ENCODE data around the gene ROGDI. TPM values are rescaled to one million over a fixed set of nuclear protein-coding genes. Genes with fewer than 3 reads are reported as not detected.

Gene ROGDI
- total RNA-seq, 1 experiment from 2014 or later, result 32.1 TPM

DNA sequence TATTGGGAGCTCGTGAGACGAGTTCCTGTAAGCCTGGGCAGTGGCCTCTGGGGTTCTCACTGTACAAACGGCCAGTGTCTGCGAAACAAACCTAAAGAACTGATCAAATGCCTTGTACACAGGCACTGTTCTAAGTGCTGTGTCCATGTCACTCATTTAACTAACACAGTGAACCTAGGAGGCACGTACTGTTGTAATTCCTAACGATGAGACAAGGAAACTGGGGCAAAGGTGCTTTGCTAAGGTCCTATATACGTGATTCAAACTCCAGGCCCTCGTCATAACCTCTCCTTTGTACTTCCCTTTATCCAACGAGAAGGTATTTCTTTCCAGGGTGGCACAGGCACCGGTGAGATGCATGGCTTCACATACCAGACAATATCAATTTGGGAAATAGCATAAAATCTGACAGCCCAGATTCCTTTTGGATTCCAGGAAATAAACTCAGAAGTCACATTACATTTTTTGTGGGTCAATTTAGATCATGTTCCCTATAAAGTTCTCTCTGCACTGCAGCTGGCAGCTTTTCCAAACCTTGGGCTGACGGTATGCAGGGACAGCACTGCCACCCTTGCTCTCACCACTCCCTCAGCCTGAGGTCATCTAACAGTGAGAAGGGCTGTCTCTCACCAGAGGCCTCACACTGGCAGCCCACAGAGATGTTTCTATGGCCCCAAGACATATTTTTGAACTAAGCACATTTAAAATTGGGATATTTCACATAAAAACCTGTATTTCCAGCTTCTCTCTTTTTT lies 26.3 kb upstream of the ROGDI start:
- no peak for ATAC-seq
- Mint-ChIP-seq H3K4me1 (no peaks in the 10 kb centered on the region), H3K27ac (no peak overlapping the region), H3K9me3 (no peaks in the 10 kb centered on the region), H3K36me3 (peaks cover 68% of the 10 kb centered on the region), H3K27me3 (ENCODE audit: low read depth) (no peaks in the 10 kb centered on the region), H3K4me3 (no peak overlapping the region)
- no peak for DNase-seq (ENCODE audit: low spot score)
- POLR2A ChIA-PET, result no interaction called here
- TF ChIP-seq ZNF121 (CRISPR knock-in tag; IDR thresholded peaks at IDR 0.05) (no peak), HMGXB4 (CRISPR knock-in tag; IDR thresholded peaks at IDR 0.05) (no peak), MAX (CRISPR knock-in tag; IDR thresholded peaks at IDR 0.05) (no peak), SMAD4 (CRISPR knock-in tag; IDR thresholded peaks at IDR 0.05) (no peak), ZNF423 (CRISPR knock-in tag; IDR thresholded peaks at IDR 0.05) (no peak), MLX (CRISPR knock-in tag; IDR thresholded peaks at IDR 0.05) (no peak), ATF3 (CRISPR knock-in tag; conservative IDR thresholded peaks at IDR 0.05) (no peak), ZNF317 (CRISPR knock-in tag; IDR thresholded peaks at IDR 0.05; ENCODE audit: borderline replicate concordance, low read depth) (no peak), SP1 (CRISPR knock-in tag; conservative IDR thresholded peaks at IDR 0.05) (no peak), PRRX2 (CRISPR knock-in tag; IDR thresholded peaks at IDR 0.05) (no peak), SMAD3 (CRISPR knock-in tag; IDR thresholded peaks at IDR 0.05; ENCODE audit: borderline replicate concordance) (no peak), ATF1 (CRISPR knock-in tag; IDR thresholded peaks at IDR 0.05) (no peak), ETV6 (CRISPR knock-in tag; IDR thresholded peaks at IDR 0.05) (no peak), GTF2I (CRISPR knock-in tag; conservative IDR thresholded peaks at IDR 0.05) (no peak), TEAD1 (CRISPR knock-in tag; IDR thresholded peaks at IDR 0.05) (no peak), ZBTB21 (CRISPR knock-in tag; IDR thresholded peaks at IDR 0.05; ENCODE audit: borderline replicate concordance) (no peak), ZNF396 (CRISPR knock-in tag; IDR thresholded peaks at IDR 0.05; ENCODE audit: borderline replicate concordance) (no peak)
- TF ChIP-seq, protein P1, sequence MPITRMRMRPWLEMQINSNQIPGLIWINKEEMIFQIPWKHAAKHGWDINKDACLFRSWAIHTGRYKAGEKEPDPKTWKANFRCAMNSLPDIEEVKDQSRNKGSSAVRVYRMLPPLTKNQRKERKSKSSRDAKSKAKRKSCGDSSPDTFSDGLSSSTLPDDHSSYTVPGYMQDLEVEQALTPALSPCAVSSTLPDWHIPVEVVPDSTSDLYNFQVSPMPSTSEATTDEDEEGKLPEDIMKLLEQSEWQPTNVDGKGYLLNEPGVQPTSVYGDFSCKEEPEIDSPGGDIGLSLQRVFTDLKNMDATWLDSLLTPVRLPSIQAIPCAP (CRISPR knock-in tag; IDR thresholded peaks at IDR 0.05), result no peak
- CTCF ChIA-PET, result no interaction called here

- Mint-ChIP-seq H3K4me3 (no peak overlapping the region), H3K27ac (no peak overlapping the region), H3K36me3 (peaks cover 71% of the 10 kb centered on the region), H3K9me3 (no peaks in the 10 kb centered on the region), H3K27me3 (ENCODE audit: low read depth) (no peaks in the 10 kb centered on the region), H3K4me1 (no peaks in the 10 kb centered on the region)
- ChIA-PET CTCF (no interaction called here), POLR2A (no interaction called here)
- ATAC-seq, result no peak
- DNase-seq (ENCODE audit: low spot score), result no peak
- TF ChIP-seq TEAD4 (CRISPR knock-in tag; IDR thresholded peaks at IDR 0.05) (no peak), EMX1 (CRISPR knock-in tag; IDR thresholded peaks at IDR 0.05) (no peak), TP53 (CRISPR knock-in tag; IDR thresholded peaks at IDR 0.05) (no peak), AFF4 (CRISPR knock-in tag; IDR thresholded peaks at IDR 0.05; ENCODE audit: borderline replicate concordance) (no peak), HMGA2 (CRISPR knock-in tag; IDR thresholded peaks at IDR 0.05) (no peak), GTF2I (CRISPR knock-in tag; conservative IDR thresholded peaks at IDR 0.05) (no peak), ZNF671 (CRISPR knock-in tag; IDR thresholded peaks at IDR 0.05) (no peak), FOXP1 (CRISPR knock-in tag; IDR thresholded peaks at IDR 0.05; ENCODE audit: borderline replicate concordance) (no peak), ELF4 (CRISPR knock-in tag; IDR thresholded peaks at IDR 0.05; ENCODE audit: low read depth) (no peak), SMAD3 (CRISPR knock-in tag; IDR thresholded peaks at IDR 0.05; ENCODE audit: borderline replicate concordance) (no peak), NFATC4 (CRISPR knock-in tag; IDR thresholded peaks at IDR 0.05) (no peak), SP1 (CRISPR knock-in tag; conservative IDR thresholded peaks at IDR 0.05) (no peak), E2F1 (CRISPR knock-in tag; IDR thresholded peaks at IDR 0.05) (no peak), MYBL2 (CRISPR knock-in tag; IDR thresholded peaks at IDR 0.05) (no peak)
These were observed 24.5 kb upstream of the ROGDI start for GRCh38 chr16:4826980-4827379.
